GM19463 (cell line): ENCODE results near the gene PGBD5.
"Not testable (repeated sequence)": the region's sequence is repeated elsewhere in the genome, so short reads cannot be mapped to it uniquely, and the experiment has no call there.

ENCODE experiments used
- ATAC-seq: cut with Tn5 transposase; IDR thresholded peaks from one replicate; pipeline ENCODE4 v1.9.1; 2021; ENCODE audit warnings: mild to moderate bottlenecking, moderate library complexity; ENCODE audit not compliant: unreplicated experiment

Gene PGBD5

DNA sequence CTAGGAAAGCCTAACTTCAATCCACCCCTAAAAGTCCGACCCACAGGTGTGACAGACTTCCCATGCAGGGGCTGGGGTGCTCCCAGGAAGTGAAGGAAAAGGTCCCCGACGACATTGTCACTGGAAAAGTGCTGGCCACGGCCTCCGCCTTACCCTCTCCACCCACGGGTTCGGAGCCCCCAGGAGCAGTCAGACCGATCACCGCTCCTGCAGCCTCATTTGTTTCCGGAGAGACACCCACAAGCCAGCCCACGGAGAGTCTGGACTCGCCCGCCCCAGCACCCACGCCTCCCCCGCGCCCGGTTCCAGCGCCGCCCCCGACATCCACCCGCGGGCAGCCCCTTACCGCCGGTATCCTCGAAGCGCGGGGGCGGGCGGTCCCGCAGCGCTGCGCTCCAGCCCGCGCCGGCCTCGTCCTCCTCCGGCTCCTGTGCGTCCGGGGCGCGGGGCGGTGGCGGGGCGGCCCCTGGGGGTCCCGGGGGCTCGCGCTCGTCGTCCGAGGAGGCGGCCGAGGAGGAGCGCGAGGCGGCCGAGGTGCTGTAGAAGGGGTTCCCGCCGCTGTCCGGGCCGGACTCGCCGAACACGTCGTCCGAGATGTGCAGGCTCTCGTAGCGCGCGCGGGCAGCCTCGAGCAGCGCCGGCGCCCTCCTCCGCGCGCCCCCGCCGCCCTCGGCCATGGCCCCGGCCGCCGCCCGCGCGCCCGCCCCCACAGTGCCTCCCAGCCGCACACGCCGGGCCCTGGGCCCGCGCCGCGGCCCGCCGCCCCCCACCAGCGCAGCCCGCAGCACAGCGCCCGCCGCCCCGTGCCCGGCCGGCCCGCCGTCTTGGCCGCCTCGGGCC, 660 bp downstream of the PGBD5 start:
- no peak for ATAC-seq

- ATAC-seq = no peak
These were observed 1.5 kb downstream of the PGBD5 start for GRCh38 chr1:230424391-230425251.

DNA sequence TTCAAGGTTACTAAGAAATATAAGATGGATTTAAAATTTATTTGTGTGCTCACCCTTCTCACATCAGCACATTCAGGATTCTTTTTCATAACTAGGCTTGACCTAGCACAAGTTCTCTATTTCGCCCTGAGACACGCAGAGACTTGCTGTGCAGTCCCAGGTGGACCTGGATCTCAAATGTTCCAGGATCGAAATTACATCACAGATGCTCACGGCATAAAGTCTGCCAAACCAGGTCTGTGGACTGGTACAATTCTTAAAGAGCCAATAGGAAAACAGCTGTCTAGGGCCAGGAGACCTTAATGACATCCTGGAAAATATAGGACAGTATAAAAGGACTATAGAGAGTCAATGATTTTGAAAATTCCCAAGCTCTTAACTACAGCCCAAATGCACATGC, 2.2 kb downstream of the PGBD5 start:
- no peak for ATAC-seq

DNA sequence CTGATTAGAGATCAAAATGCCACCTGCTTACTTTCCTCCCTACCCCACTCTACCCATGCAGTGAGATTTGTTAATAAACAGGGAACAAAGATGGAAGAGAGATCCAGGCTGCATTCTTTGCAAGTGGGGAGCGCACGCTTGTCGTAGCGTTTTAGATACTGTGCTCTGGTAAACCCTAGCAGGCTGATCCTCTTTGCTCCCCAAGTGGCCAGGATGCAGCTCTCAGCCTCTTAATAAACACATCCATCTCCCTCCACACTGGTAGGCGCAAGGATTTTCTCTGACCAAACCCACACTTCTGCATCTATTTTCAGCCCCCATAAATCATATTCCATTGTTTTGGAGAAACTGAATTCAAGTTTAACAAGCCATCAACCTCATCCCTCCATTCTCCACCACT, 2.9 kb downstream of the PGBD5 start:
- ATAC-seq = no peak

- no peak for ATAC-seq
These were observed 3.7 kb downstream of the PGBD5 start for GRCh38 chr1:230422221-230422981.

DNA sequence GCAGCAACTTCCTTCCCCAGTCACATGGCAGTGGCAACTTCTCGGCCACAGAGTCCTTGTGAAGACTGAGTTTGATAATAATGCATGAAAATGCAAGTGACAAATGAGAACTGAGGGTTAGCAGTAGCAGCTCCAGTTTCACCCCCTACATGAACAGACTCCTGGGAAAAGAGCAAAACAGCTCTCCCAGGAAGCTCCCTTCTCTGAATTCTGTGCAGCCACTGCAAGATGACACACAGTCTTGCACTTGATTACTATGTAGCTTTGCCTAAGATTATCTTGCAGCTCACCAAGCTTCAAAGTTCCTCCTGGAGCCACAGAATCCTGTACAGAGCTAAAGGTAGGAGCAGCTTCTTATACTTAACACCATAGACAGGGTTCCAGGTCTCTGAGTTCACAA, 4.7 kb downstream of the PGBD5 start:
- no peak for ATAC-seq

- ATAC-seq = not testable (repeated sequence)
These were observed 5.8 kb downstream of the PGBD5 start for GRCh38 chr1:230420372-230420771.

DNA sequence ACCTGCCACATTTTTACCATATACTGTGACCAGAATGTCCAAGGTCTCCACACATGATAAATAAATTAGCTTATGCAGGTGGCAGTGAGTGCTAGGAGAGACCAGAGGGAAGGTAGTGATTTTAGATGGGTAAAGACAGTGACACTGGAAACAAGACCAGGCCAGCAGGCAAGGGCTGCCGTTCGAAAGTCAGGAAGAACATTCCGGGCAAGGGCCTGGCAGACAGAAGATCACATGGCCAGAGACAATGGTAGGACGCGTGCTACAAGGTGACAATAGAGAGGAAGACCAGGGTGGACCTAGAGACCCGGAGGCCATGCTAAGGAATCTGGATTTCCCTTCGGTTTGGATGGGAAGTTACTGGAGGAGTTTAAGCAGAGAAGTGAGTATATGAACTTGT, 9.7 kb downstream of the PGBD5 start:
- no peak for ATAC-seq

- ATAC-seq = no peak
These were observed 10.6 kb downstream of the PGBD5 start for GRCh38 chr1:230415405-230416132.

- ATAC-seq = no peak
These were observed 11.4 kb downstream of the PGBD5 start for GRCh38 chr1:230414694-230415093.

DNA sequence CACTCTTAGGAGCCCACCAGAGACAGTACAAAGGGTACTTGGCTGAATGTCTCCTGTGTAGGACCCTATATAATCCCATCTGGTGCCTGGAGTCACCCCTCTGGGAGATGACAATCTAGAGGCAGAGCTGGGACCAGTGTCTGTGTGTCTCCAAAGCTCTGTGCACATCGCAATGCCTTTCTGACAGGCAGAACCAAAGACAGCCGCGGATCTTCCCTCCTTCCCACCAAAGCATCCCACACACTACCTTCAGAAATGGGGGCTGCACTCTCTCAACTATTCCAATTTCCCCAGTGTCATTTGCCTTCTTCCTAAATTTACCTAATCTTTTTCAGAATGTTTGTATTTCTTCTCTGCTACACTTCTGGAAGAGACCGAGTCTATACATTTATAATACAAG, 12.0 kb downstream of the PGBD5 start:
- ATAC-seq = no peak

- no peak for ATAC-seq
These were observed 13.1 kb downstream of the PGBD5 start for GRCh38 chr1:230413061-230413460.

DNA sequence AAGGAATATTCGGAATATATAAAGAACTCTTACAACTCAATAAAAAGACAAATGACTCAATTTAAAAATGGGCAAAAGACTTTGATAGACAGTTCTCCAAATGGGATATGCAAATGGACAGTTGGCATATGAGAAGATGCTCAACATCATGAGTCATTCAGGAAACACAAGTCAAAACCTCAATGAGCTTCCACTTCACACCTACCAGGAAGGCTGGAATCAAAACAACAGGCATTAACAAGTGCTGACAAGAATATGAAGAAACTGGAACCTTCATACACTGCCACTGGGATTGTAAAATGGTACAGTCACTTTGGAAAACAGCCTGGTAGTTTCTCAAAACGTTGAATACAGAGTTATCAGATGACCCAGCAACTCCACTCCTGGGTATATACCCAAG, 17.2 kb downstream of the PGBD5 start:
- ATAC-seq = no peak

DNA sequence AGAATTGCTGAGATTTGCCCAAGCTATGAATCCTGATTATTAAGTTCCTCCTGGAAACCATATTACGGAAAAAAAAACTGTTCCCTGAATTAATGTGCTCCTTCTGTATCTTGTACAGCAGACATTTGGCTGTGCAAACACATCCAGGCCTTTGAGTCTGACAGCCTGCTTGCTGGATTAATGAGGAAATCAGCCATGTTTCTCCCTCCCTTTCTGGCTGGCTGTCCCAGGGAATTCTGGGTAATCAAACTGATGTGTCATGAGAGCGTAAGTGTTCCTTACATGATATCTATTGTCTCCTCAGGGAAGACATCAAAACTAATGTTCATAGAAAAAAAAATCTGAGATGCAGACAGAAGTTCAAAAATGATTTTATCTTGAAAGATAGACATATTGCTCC, 18.8 kb downstream of the PGBD5 start:
- ATAC-seq = no peak

GRCh38 chr1:230406727-230407126, 19.4 kb downstream of the PGBD5 start:
- ATAC-seq = not testable (repeated sequence)

- no peak for ATAC-seq
These were observed 22.7 kb downstream of the PGBD5 start for GRCh38 chr1:230403442-230403841.

DNA sequence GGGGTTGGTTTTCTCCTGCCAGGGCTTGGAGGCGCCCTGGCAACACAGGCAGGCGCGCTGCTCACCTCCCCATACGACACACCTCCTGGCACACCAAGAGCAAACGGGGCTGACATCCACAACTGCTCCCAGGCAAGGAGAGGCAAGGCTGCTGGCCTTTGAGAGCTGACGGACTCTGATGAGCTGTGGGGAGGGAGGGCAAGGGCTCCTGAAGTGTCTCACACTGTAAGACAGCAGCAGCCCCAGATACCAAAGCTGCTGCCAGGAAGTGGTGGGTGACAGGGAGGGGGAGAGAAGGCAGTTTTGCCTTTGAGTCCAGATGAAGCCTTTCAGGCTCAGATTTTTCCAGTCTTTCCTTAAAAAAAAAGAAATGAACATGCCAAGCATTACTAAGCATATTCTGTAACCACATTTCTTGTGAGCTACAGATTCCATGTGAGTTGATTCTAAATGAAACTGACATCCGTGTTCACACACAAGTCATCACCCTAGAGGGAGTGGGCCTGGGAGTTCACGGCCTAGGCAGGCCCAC, 24.3 kb downstream of the PGBD5 start:
- no peak for ATAC-seq

GRCh38 chr1:230401101-230401500, 25.0 kb downstream of the PGBD5 start:
- ATAC-seq = no peak

DNA sequence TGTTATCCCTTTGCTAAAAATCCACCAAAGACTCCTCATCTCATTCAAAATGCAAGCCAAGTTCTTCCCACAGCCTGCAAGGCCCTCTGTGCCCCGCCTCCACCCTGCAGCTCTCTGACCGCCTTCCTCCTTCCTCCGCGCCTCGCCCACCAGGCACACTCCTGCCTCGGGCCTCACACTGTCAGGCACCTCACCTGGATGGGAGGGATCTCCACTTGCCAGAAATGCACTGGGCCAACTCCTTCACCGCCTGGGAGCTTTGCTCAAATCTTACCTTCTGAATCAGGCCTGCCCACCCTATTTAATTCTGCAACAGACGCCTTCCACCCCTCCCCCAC, 26.2 kb downstream of the PGBD5 start:
- ATAC-seq = no peak

DNA sequence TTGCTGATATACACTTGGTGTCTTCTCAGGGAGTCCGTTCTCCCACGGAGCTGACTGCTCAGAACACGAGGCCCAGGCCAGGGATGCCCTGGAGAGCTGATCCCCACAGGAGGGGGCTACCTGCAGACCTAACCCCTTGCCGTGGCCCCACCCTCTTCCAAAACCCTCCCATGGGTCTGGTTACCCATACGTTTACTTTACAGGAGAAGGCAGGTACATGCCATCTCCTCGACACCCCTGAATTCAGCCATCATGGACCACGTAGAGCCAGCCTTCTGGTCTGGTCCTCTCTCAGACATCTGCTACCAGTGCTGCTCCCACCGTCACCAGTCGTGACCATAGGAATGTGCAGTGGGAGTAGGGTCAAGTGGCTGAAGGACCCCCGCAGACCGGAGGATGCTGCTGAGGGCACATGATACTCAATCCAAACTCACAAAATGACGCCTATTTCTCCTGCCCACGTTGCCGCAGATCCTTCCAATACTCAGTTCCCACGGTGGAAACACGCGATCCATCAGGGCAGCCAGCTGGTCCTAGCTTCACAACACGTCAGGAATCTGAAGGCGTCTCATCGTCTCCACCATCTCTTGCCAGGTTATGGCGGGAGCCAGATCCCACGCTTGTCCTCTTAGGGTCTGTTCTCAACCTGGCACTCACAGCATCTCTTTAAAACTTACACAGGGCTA, 26.7 kb downstream of the PGBD5 start:
- no peak for ATAC-seq
